K562 (cell line): ENCODE results near the gene CGREF1. TPM values are rescaled to one million over a fixed set of nuclear protein-coding genes. Genes with fewer than 3 reads are reported as not detected.
A peak's percentile ranks its signal among the peaks of the same experiment; 100 is the strongest.

Experiments used
- C11orf30 ChIP-seq: fragments of 450-650 bp; IDR thresholded peaks from 2 replicates; pipeline ENCODE4 v1.6.1; 2016; ENCODE audit warnings: low read depth, mild to moderate bottlenecking
- CC2D1A ChIP-seq: fragments of 450-650 bp; IDR thresholded peaks from 2 replicates; pipeline ENCODE4 v1.6.1; 2017; ENCODE audit warnings: mild to moderate bottlenecking
- CHD4 ChIP-seq: fragments of 200-600 bp; sonication (generic); IDR thresholded peaks from 3 replicates; pipeline ENCODE4 v1.6.1; 2012; ENCODE audit warnings: low read depth, mild to moderate bottlenecking, mixed read lengths, low read length, inconsistent platforms; ENCODE audit not compliant: insufficient read depth, insufficient replicate concordance, poor library complexity, severe bottlenecking
- E2F5 ChIP-seq: sonication (generic); formaldehyde crosslinking; IDR thresholded peaks from 2 replicates; pipeline ENCODE4 v1.8.0; 2022; ENCODE audit warnings: mild to moderate bottlenecking, missing genetic modification reagents
- ESRRA ChIP-seq: fragments of 450-650 bp; IDR thresholded peaks from 2 replicates; pipeline ENCODE4 v1.6.1; 2014; ENCODE audit warnings: low read depth, mild to moderate bottlenecking, moderate library complexity, borderline replicate concordance
- KAT8 ChIP-seq: fragments of 450-650 bp; IDR thresholded peaks from 2 replicates; pipeline ENCODE4 v1.6.1; 2016; ENCODE audit warnings: low read depth, mild to moderate bottlenecking
- MAFF ChIP-seq: IDR thresholded peaks from 2 replicates; pipeline ENCODE4 v1.6.1; 2012; ENCODE audit warnings: low read length, improper control_type of control experiment
- NEUROD1 ChIP-seq: fragments of 150-350 bp; IDR thresholded peaks from 2 replicates; pipeline ENCODE4 v1.6.1; 2014; ENCODE audit warnings: borderline replicate concordance, low read length, low read depth; ENCODE audit not compliant: partially characterized antibody
- NUFIP1 ChIP-seq: fragments of 450-650 bp; IDR thresholded peaks from 2 replicates; pipeline ENCODE4 v1.6.1; 2018; ENCODE audit not compliant: partially characterized antibody
- PKNOX1 ChIP-seq: fragments of 450-650 bp; IDR thresholded peaks from 2 replicates; pipeline ENCODE4 v1.6.1; 2016
- PTTG1 ChIP-seq: fragments of 450-650 bp; IDR thresholded peaks from 2 replicates; pipeline ENCODE4 v1.6.1; 2016; ENCODE audit warnings: low read depth, mild to moderate bottlenecking, missing genetic modification characterization, missing compliant biosample characterization
- SAFB2 ChIP-seq: fragments of 200-400 bp; formaldehyde crosslinking; IDR thresholded peaks from 2 replicates; pipeline ENCODE4 v1.6.1; 2018; ENCODE audit warnings: borderline replicate concordance, low read length, low read depth, moderate library complexity; ENCODE audit not compliant: severe bottlenecking
- SIN3A ChIP-seq, 2 experiments: fragments of 150-350 bp in 1 of 2; IDR thresholded peaks; 2 replicates each; pipeline ENCODE4 v1.6.1; 2011 to 2016; ENCODE audit warnings: borderline replicate concordance in 2 of 2, low read depth in 2 of 2, low read length in 2 of 2, mild to moderate bottlenecking in 2 of 2, moderate library complexity in 2 of 2; ENCODE audit not compliant: control insufficient read depth in 1 of 2
- WHSC1 ChIP-seq: IDR thresholded peaks from one replicate; pipeline ENCODE4 v1.6.1; 2012; ENCODE audit warnings: low read length, control low read depth, inconsistent platforms
- ZNF121 ChIP-seq: sonication (generic); formaldehyde crosslinking; conservative IDR thresholded peaks from 2 replicates; pipeline ENCODE4 v1.8.0; 2022; ENCODE audit warnings: missing genetic modification reagents
- ZNF184 ChIP-seq: sonication (generic); formaldehyde crosslinking; IDR thresholded peaks from 2 replicates; pipeline ENCODE4 v1.5.0; 2020; ENCODE audit warnings: missing genetic modification reagents
- ZNF253 ChIP-seq: fragments of 250-450 bp; sonication (Bioruptor Pico); conservative IDR thresholded peaks from 2 replicates; pipeline ENCODE4 v1.6.1; 2021; ENCODE audit warnings: mild to moderate bottlenecking
- ZNF354B ChIP-seq: fragments of 250-450 bp; sonication (Bioruptor Pico); IDR thresholded peaks from 2 replicates; pipeline ENCODE4 v1.4.0; 2020
- ZNF512 ChIP-seq: IDR thresholded peaks from 2 replicates; pipeline ENCODE4 v1.6.1; 2016; ENCODE audit warnings: missing genetic modification characterization, missing compliant biosample characterization
- ZNF592 ChIP-seq: fragments of 450-650 bp; IDR thresholded peaks from 2 replicates; pipeline ENCODE4 v1.6.1; 2017; ENCODE audit warnings: antibody characterized with exemption, mild to moderate bottlenecking
- ZNF75A ChIP-seq: fragments of 450-650 bp; formaldehyde crosslinking; IDR thresholded peaks from 2 replicates; pipeline ENCODE4 v1.4.0; 2020; ENCODE audit warnings: mild to moderate bottlenecking
- ZNF79 ChIP-seq: fragments of 250-450 bp; sonication (Bioruptor Pico); IDR thresholded peaks from 2 replicates; pipeline ENCODE4 v1.4.0; 2020; ENCODE audit warnings: low read depth, mild to moderate bottlenecking, moderate library complexity
- polyA plus RNA-seq, 8 experiments: library from polyadenylated mRNA; depleted of rRNA in 4 of 8; stranded (reverse) in 5 of 8; unstranded in 3 of 8; fragments of >200 nt; fragmentation: Nextera tagmentation in 2 of 8; fragmentation: Illumina TruSeq in 1 of 8; extraction: Ambion mirVana in 2 of 8; extraction: Trizol in 1 of 8; gene quantifications; 2 replicates each; pipeline versions ENCODE4 v1.2.1 to v1.2.3, GENCODE V29; 2011 to 2014; ENCODE audit warnings: inconsistent platforms in 1 of 8, missing spikeins in 1 of 8
- total RNA-seq, 7 experiments: library from RNA; depleted of rRNA in 6 of 7; stranded (reverse); fragments of >200 nt in 6 of 7; fragmentation: Illumina TruSeq in 2 of 7; extraction: Trizol in 2 of 7; gene quantifications; 2 replicates each; pipeline versions ENCODE4 v1.2.1 to v1.2.3, GENCODE V29; 2011 to 2021; ENCODE audit warnings: low replicate concordance in 1 of 7

The CGREF1 gene
- total and polyA plus RNA-seq, 9 of the 15 experiments (the other 6 are each of a cell fraction or from before 2014, with no cell fraction given), result 0.07 to 0.50 (median 0.37) TPM

GRCh38 chr2:27076323-27076722 lies 42.6 kb downstream of the CGREF1 start (continued):
- TF ChIP-seq ZNF75A (CRISPR knock-in tag), result no peak
- no peak for TF ChIP-seq ZNF79 (CRISPR knock-in tag)
- no peak for TF ChIP-seq ZNF253 (CRISPR knock-in tag)
- TF ChIP-seq CHD4, result no peak
- no peak for TF ChIP-seq E2F5 (CRISPR knock-in tag)
- peak; percentile 54 for TF ChIP-seq PKNOX1
- TF ChIP-seq SIN3A (IDR thresholded peaks at IDR 0.05; ENCODE audit: borderline replicate concordance in 2 of 2, control insufficient read depth in 1 of 2, low read depth in 2 of 2, low read length in 2 of 2), result no peak
- no peak for TF ChIP-seq NEUROD1
- no peak for TF ChIP-seq ZNF184 (CRISPR knock-in tag)
- TF ChIP-seq C11orf30, result peak; percentile 81
- no peak for TF ChIP-seq SAFB2
- TF ChIP-seq ZNF354B (CRISPR knock-in tag), result no peak
- no peak for TF ChIP-seq KAT8
- no peak for TF ChIP-seq ESRRA
- TF ChIP-seq NUFIP1, result no peak
- TF ChIP-seq ZNF512 (tag), result no peak
- TF ChIP-seq MAFF, result peak; percentile 53; the same call in 1 of the 2 replicates
- TF ChIP-seq ZNF121 (CRISPR knock-in tag), result no peak
- TF ChIP-seq CC2D1A, result no peak
- peak; percentile 74; the same call in 1 of the 2 replicates for TF ChIP-seq ZNF592
- TF ChIP-seq WHSC1, result no peak
- TF ChIP-seq PTTG1 (tag), result no peak
